H1 (cell line): ENCODE data around the gene DHX58. TPM values are rescaled to one million over a fixed set of nuclear protein-coding genes. Genes with fewer than 3 reads are reported as not detected.
"Not testable (repeated sequence)": the region's sequence is repeated elsewhere in the genome, so short reads cannot be mapped to it uniquely, and the experiment has no call there.

Experiments used
- CTCF ChIA-PET: fragments of 300-600 bp; sonication (Branson Sonifier 250); formaldehyde crosslinking; loops from one replicate; lab custom pipeline; 2021; ENCODE audit not compliant: partially characterized antibody; lab: Charles Lee
- POLR2A ChIA-PET: fragments of 300-600 bp; sonication (Branson Sonifier 250); formaldehyde crosslinking; loops from one replicate; lab custom pipeline; 2021; ENCODE audit warnings: inconsistent platforms; ENCODE audit not compliant: partially characterized antibody; lab: Charles Lee
- DNase-seq, 2 experiments: peaks; one replicate each; pipeline versions ENCODE4 v3.0.0 to v3.0.0-alpha.2; 2010 to 2022; ENCODE audit warnings: low spot score in 2 of 2, low read depth in 1 of 2, mixed read lengths in 1 of 2
- FAIRE-seq: peaks from 2 replicates; lab custom pipeline; 2011; peaks lifted over from hg19 to GRCh38; lab: Jason Lieb, UNC
- H2AFZ ChIP-seq: 2 replicates; pipeline ENCODE4 v1.8.1; 2012; ENCODE audit warnings: low read length, inconsistent platforms
- H2AK5ac ChIP-seq: 2 replicates; pipeline ENCODE4 v1.6.1; 2013; ENCODE audit warnings: low read depth, low read length
- H2BK120ac ChIP-seq: replicated peaks from 2 replicates; pipeline ENCODE3; 2013; ENCODE audit warnings: low read depth, low read length, inconsistent platforms
- H2BK12ac ChIP-seq: 2 replicates; pipeline ENCODE4 v1.6.1; 2013; ENCODE audit warnings: low read depth, low read length
- H2BK15ac ChIP-seq: 2 replicates; pipeline ENCODE4 v1.6.1; 2013; ENCODE audit warnings: low read length
- H2BK20ac ChIP-seq: 2 replicates; pipeline ENCODE4 v1.6.1; 2013; ENCODE audit warnings: low read length
- H2BK5ac ChIP-seq: 2 replicates; pipeline ENCODE4 v1.6.1; 2013; ENCODE audit warnings: low read depth, low read length
- H3K14ac ChIP-seq: 2 replicates; pipeline ENCODE4 v1.6.1; 2013; ENCODE audit warnings: inconsistent platforms; ENCODE audit not compliant: insufficient read length
- H3K18ac ChIP-seq: 2 replicates; pipeline ENCODE4 v1.6.1; 2013; ENCODE audit warnings: low read length; ENCODE audit errors: extremely low read depth
- H3K23ac ChIP-seq: 2 replicates; pipeline ENCODE4 v1.6.1; 2013; ENCODE audit warnings: inconsistent platforms; ENCODE audit not compliant: insufficient read length
- H3K23me2 ChIP-seq: 2 replicates; pipeline ENCODE4 v1.6.1; 2013; ENCODE audit warnings: low read depth, low read length
- H3K27ac ChIP-seq: 2 replicates; pipeline ENCODE4 v1.6.1; 2011; ENCODE audit warnings: low read depth, low read length, inconsistent platforms
- H3K27me3 ChIP-seq, 4 experiments: replicated peaks in 1 of 4; 1 replicate in 1 of 4; 2 replicates in 3 of 4; pipeline versions ENCODE4 v1.6.1 to v1.8.1; 2011 to 2013; ENCODE audit warnings: low read length in 3 of 4, mild to moderate bottlenecking in 3 of 4, inconsistent platforms in 2 of 4, mixed read lengths in 2 of 4, moderate library complexity in 1 of 4; ENCODE audit not compliant: control insufficient read depth in 3 of 4, insufficient read depth in 3 of 4; ENCODE audit errors: extremely low read depth in 1 of 4
- H3K36me3 ChIP-seq, 4 experiments: 2 replicates each; pipeline versions ENCODE4 v1.6.1 to v1.8.1; 2011 to 2013; ENCODE audit warnings: mild to moderate bottlenecking in 4 of 4, low read length in 3 of 4, moderate library complexity in 2 of 4, control low read depth in 1 of 4, inconsistent platforms in 1 of 4; ENCODE audit not compliant: insufficient read depth in 4 of 4, control insufficient read depth in 2 of 4
- H3K4ac ChIP-seq: replicated peaks from 2 replicates; pipeline ENCODE3; 2013; ENCODE audit warnings: low read length, low read depth, mixed read lengths, inconsistent platforms; ENCODE audit not compliant: insufficient read length
- H3K4me1 ChIP-seq, 4 experiments: replicated peaks in 1 of 4; 1 replicate in 1 of 4; 2 replicates in 3 of 4; pipeline versions ENCODE4 v1.6.1 to v1.8.1; 2011 to 2013; ENCODE audit warnings: low read length in 3 of 4, inconsistent platforms in 2 of 4, mixed read lengths in 1 of 4; ENCODE audit not compliant: insufficient read depth in 4 of 4, control insufficient read depth in 3 of 4
- H3K4me2 ChIP-seq, 2 experiments: 2 replicates each; pipeline versions ENCODE4 v1.6.1 to v1.8.1; 2011 to 2013; ENCODE audit warnings: low read depth in 2 of 2, low read length in 2 of 2, control low read depth in 1 of 2, inconsistent platforms in 1 of 2, mild to moderate bottlenecking in 1 of 2; ENCODE audit not compliant: insufficient read depth in 1 of 2
- H3K4me3 ChIP-seq, 4 experiments: fragments of 200-600, 300-600 bp in 1 of 4; sonication (generic), shearing (Covaris generic), sonication (Bioruptor Twin) in 1 of 4; 2 replicates each; pipeline versions ENCODE4 v1.5.1 to v1.8.1; 2011 to 2016; ENCODE audit warnings: low read length in 4 of 4, low read depth in 3 of 4, control low read depth in 2 of 4, inconsistent platforms in 2 of 4, mild to moderate bottlenecking in 2 of 4, mixed read lengths in 1 of 4, moderate library complexity in 1 of 4; ENCODE audit not compliant: insufficient read depth in 2 of 4; ENCODE audit errors: extremely low read depth in 1 of 4
- H3K56ac ChIP-seq: replicated peaks from 2 replicates; pipeline ENCODE3; 2013; ENCODE audit warnings: low read depth, mild to moderate bottlenecking, mixed read lengths, low read length, inconsistent platforms; ENCODE audit not compliant: insufficient read length
- H3K79me1 ChIP-seq: 2 replicates; pipeline ENCODE4 v1.6.1; 2013; ENCODE audit warnings: low read depth, low read length, control low read depth
- H3K79me2 ChIP-seq, 2 experiments: 2 replicates each; pipeline versions ENCODE4 v1.6.1 to v1.8.1; 2012 to 2013; ENCODE audit warnings: low read length in 2 of 2, mild to moderate bottlenecking in 2 of 2, inconsistent platforms in 1 of 2; ENCODE audit not compliant: insufficient read depth in 2 of 2, control insufficient read depth in 1 of 2
- H3K9ac ChIP-seq, 4 experiments: replicated peaks in 1 of 4; 1 replicate in 1 of 4; 2 replicates in 3 of 4; pipeline versions ENCODE4 v1.6.1 to v1.8.1; 2011 to 2013; ENCODE audit warnings: low read depth in 3 of 4, low read length in 3 of 4, control low read depth in 2 of 4, mild to moderate bottlenecking in 2 of 4, moderate library complexity in 2 of 4, inconsistent platforms in 1 of 4; ENCODE audit errors: extremely low read depth in 1 of 4
- H3K9me3 ChIP-seq, 2 experiments: 2 replicates each; pipeline versions ENCODE4 v1.6.1 to v1.8.1; 2012 to 2013; ENCODE audit warnings: mild to moderate bottlenecking in 2 of 2, moderate library complexity in 2 of 2, control low read depth in 1 of 2, inconsistent platforms in 1 of 2, low read depth in 1 of 2, low read length in 1 of 2, mixed read lengths in 1 of 2; ENCODE audit not compliant: insufficient read depth in 2 of 2
- H4K20me1 ChIP-seq, 2 experiments: replicated peaks in 1 of 2; 2 replicates each; pipeline versions ENCODE3 to v1.8.1; 2011 to 2013; ENCODE audit warnings: inconsistent platforms in 2 of 2, low read length in 2 of 2, mild to moderate bottlenecking in 1 of 2; ENCODE audit not compliant: insufficient read depth in 2 of 2, control insufficient read depth in 1 of 2
- H4K5ac ChIP-seq: 2 replicates; pipeline ENCODE4 v1.6.1; 2013; ENCODE audit warnings: low read length, low read depth, mixed read lengths, inconsistent platforms; ENCODE audit not compliant: insufficient read length
- H4K8ac ChIP-seq: 2 replicates; pipeline ENCODE4 v1.8.0; 2013; ENCODE audit warnings: mild to moderate bottlenecking, moderate library complexity, low read length, inconsistent platforms; ENCODE audit not compliant: insufficient read depth; ENCODE audit errors: extremely low read depth
- H4K91ac ChIP-seq: replicated peaks from 2 replicates; pipeline ENCODE3; 2013; ENCODE audit warnings: low read length, mixed read lengths, inconsistent platforms; ENCODE audit not compliant: insufficient read length
- WGBS, 2 experiments: shearing (Covaris generic) in 1 of 2; methylation state at CpG; one replicate each; pipeline versions ENCODE4 v1.1.6 to v1.1.7; 2013 to 2015; ENCODE audit warnings: low lambda C conversion rate in 2 of 2, mixed read lengths in 2 of 2, inconsistent platforms in 1 of 2, low coverage in 1 of 2, missing lambda C conversion rate in 1 of 2; ENCODE audit not compliant: insufficient replicate concordance in 2 of 2, insufficient coverage in 1 of 2, insufficient read length in 1 of 2; ENCODE audit errors: extremely low coverage in 1 of 2, missing lambda C conversion rate in 1 of 2; 5-methylcytosine and 5-hydroxymethylcytosine counted together
- polyA plus RNA-seq, 7 experiments: library from polyadenylated mRNA; depleted of rRNA in 3 of 7; stranded (reverse) in 5 of 7; unstranded in 2 of 7; fragments of >200 nt in 5 of 7; fragments of 200-250 nt in 2 of 7; gene quantifications; 1 replicate in 5 of 7; 2 replicates in 1 of 7; 4 replicates in 1 of 7; pipeline versions ENCODE4 v1.2.1 to v1.2.3, GENCODE V29; 2011 to 2013; ENCODE audit warnings: missing spikeins in 2 of 7, mixed read lengths in 2 of 7
- total RNA-seq: library from RNA; stranded (reverse); fragmentation: NEBNext Ultra II Directional; extraction: Animal tissue kit (Norgen Biotek cat#: 25700); gene quantifications from 2 replicates; pipeline ENCODE4 v1.2.1, GENCODE V29; 2021

Gene DHX58
- total and polyA plus RNA-seq, 2 of the 8 experiments (the other 6 are each of a cell fraction or from before 2014, with no cell fraction given): 5.6 to 9.9 TPM

DNA sequence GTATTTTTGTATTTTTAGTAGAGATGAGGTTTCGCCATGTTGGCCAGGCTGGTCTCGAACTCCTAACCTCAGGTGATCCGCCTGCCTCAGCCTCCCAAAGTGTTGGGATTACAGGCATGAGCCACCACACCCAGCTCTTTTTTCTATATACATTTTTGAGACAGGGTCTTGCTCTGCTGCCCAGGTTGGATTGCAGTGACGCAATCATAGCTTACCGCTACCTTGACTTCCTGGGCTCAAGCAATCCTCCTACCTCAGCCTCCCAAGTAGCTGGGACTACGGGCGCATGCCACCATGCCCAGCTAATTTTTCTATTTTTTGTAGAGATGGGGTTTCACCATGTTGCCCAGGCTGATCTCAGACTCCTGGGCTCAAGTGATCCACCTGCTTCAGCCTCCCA lies 28.2 kb upstream of the DHX58 start:
- 93% methylated on average over 7 of the region's 7 CpGs; no CpG with 5 or more reads in 1 of the 2 experiments for WGBS, 2 experiments

More for the DNA sequence above, 28.2 kb upstream of the DHX58 start:
- H2BK120ac ChIP-seq, H3K18ac ChIP-seq, H2BK5ac ChIP-seq, H4K91ac ChIP-seq, FAIRE-seq, H3K9me3 ChIP-seq, H4K8ac ChIP-seq, H3K14ac ChIP-seq, H2AFZ ChIP-seq, DNase-seq, H3K36me3 ChIP-seq, H3K4me2 ChIP-seq, H3K4me1 ChIP-seq, H3K4ac ChIP-seq, H4K5ac ChIP-seq, H2BK20ac ChIP-seq, H3K4me3 ChIP-seq, H3K27me3 ChIP-seq, H3K56ac ChIP-seq, H3K9ac ChIP-seq, H2BK15ac ChIP-seq, H2BK12ac ChIP-seq, H3K23me2 ChIP-seq, H2AK5ac ChIP-seq, H3K27ac ChIP-seq, H3K23ac ChIP-seq: not testable (repeated sequence)
- peaks cover 11% of the 10 kb centered on the region; the same call in 1 of the 2 replicates for H3K79me1 ChIP-seq
- POLR2A ChIA-PET: interaction anchor here (2.0 kb wide), 1 partner anchor 15 kb away, joined by 6 read pairs; no protein-coding TSS in a partner anchor
- CTCF ChIA-PET: interaction anchor here (0.9 to 3.0 kb wide), 5 partner anchors 10 to 404 kb away, joined by 3 to 19 read pairs (median 7); no protein-coding TSS in a partner anchor
- H3K79me2 ChIP-seq: peaks cover 0 to 54% of the 10 kb centered on the region in 2 experiments; a peak in 2 of 4 replicates
- H4K20me1 ChIP-seq: peaks cover 9 to 14% of the 10 kb centered on the region in 2 experiments
